SH-SY5Y (cell line): ENCODE measurements around the gene DPY19L2.

ENCODE experiments used
- GATA2 ChIP-seq: IDR thresholded peaks from 2 replicates; pipeline ENCODE4 v1.6.1; 2011; ENCODE audit warnings: mild to moderate bottlenecking, low read depth, low read length
- GATA3 ChIP-seq: IDR thresholded peaks from 2 replicates; pipeline ENCODE4 v1.6.1; 2011; ENCODE audit warnings: low read depth, mild to moderate bottlenecking, low read length, moderate library complexity

DNA sequence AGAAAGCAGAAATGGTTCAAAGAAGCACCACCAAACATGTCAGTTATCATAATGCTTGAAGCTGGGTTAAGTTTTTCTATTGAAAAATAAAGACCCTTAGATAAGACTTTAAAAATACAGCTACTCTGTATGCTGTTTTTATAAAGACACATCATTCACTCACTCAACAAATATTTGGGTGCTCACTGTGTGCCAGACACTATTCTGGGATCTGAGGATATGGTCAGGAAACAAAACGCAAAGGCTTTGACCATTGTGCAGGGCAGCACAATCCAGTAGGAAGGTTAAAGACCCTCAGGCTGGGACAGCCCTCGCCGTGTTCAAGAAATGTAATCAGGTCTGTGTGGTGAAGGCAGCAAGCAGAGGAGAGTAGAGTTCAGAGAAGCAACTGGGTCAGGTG lies 38.0 kb upstream of the DPY19L2 start:
- no peak for TF ChIP-seq GATA3
- TF ChIP-seq GATA2, result no peak
